DMS 273 treated with DMSO at 0.1 percent for 48 hours (cell line): ENCODE measurements around the gene ABHD12B.
"Not testable (repeated sequence)": the region's sequence is repeated elsewhere in the genome, so short reads cannot be mapped to it uniquely, and the experiment has no call there.

Experiments
- DNase-seq: peaks from one replicate; lab custom pipeline; 2025; lab: John Stamatoyannopoulos, UW

The ABHD12B gene

GRCh38 chr14:50839691-50840090, 32.2 kb upstream of the ABHD12B start:
- no peak for DNase-seq

- DNase-seq = no peak
Measured at GRCh38 chr14:50844391-50844790, 27.5 kb upstream of the ABHD12B start.

DNA sequence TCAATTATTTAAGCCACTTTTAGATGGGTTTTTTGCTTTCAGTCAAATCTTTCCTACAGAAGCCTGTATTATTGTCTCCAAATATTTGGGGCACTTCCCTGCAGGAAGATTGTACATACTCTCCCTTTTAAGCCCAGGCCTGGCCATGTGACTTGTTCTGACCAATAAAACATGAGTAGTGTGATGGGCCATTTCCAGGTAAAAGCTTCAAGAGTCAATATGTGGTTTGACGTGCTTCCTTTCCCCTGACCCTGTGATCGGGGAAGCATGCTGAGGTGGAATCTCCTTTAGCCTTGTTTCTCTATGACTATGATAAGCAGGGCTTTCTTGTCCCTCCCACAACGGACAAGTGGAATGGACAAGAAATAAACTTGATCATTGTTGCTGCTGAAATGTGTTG, 26.7 kb upstream of the ABHD12B start:
- no peak for DNase-seq

DNA sequence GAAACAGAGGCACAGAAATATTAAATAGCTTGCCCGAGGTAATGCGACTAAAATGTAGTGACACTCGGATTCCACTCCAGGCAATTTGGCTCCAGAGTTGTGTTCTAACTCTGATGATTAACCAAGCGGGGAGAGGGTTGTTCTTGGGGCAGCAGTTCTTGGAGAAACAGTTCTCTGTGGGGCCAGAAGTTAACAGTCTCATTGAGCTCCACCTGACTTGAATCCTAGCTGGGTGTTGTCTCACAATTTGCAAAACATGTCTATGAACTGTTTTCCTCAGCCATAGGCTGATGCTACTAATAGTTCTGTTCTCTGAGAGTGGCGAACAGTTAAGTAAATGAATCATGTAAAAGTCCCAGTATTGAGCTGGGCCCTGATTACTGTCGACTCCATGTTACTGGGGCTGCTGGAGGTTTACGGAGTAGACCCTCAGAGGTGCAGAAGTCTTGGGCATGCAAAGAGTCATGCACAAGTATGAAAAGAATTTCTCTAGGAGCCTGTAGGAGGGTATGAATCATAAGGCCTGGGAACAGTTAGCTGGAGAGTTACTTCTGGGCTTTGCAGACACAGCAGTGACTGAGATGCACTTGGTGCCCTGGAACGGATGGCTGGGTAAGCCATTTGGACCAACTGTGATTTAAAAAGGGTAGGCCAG, 25.5 kb upstream of the ABHD12B start:
- DNase-seq = no peak

DNA sequence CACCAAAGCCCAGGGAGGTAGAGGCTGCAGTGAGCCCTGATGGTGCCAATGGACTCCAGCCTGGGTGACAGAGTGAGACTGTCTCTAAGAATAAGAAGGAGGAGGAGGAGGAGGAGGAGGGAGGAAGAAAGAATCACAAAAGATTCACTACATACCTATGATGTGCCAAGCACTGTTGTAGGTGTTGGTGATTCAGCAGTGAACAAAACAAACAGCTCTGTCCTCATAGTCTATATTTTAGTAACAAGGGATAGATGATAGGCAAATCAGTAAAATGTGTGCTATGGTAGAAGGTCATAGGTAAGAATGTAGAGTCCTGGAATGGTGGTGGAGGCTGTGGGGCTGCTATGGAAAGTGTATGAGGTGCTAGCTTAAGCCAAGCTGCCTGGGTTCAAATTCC, 18.0 kb upstream of the ABHD12B start:
- DNase-seq = no peak

GRCh38 chr14:50854521-50854920, 17.3 kb upstream of the ABHD12B start:
- DNase-seq = no peak

GRCh38 chr14:50855558-50855957, 16.3 kb upstream of the ABHD12B start:
- no peak for DNase-seq

GRCh38 chr14:50856660-50857059, 15.2 kb upstream of the ABHD12B start:
- no peak for DNase-seq

DNA sequence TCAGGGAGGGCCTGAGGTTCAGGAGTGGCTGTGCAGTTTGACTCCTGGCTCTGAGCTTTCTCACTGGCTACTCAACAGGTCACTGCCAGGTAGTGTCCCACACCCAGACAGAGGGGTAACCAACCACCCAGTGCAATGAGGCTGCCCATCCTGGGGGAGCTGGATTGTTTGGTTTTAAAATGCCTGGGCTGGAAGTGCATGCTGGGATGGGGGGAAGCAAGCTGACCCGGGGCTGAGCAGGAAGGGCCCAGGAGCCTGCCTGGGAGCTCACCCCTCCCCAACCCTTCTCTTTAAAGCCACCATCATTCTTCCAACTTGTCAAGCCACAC, 12.6 kb upstream of the ABHD12B start:
- DNase-seq = no peak

GRCh38 chr14:50860478-50861086, 11.3 kb upstream of the ABHD12B start:
- peak; percentile 58 for DNase-seq

GRCh38 chr14:50862036-50862570, 9.8 kb upstream of the ABHD12B start:
- no peak for DNase-seq

DNA sequence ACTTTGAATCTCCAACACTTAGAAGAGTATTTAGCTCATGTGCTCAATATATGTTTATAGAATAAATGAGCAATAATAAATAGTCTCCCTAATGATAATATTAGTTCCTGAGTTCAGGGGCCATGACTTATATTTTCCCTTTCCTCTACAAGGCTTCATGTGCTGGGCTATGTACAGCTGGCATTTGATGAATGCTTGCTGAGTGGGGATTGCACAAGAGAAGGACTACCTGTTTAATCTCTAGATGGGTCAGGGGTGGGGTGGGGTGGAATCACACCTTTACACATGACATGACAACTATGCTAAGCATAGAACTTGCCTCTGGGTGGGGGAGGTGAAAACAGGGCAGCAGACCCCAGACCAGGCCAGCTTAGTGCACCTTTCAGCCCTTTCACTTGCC, 7.6 kb upstream of the ABHD12B start:
- DNase-seq = no peak

GRCh38 chr14:50864946-50865345, 6.9 kb upstream of the ABHD12B start:
- DNase-seq = no peak

DNA sequence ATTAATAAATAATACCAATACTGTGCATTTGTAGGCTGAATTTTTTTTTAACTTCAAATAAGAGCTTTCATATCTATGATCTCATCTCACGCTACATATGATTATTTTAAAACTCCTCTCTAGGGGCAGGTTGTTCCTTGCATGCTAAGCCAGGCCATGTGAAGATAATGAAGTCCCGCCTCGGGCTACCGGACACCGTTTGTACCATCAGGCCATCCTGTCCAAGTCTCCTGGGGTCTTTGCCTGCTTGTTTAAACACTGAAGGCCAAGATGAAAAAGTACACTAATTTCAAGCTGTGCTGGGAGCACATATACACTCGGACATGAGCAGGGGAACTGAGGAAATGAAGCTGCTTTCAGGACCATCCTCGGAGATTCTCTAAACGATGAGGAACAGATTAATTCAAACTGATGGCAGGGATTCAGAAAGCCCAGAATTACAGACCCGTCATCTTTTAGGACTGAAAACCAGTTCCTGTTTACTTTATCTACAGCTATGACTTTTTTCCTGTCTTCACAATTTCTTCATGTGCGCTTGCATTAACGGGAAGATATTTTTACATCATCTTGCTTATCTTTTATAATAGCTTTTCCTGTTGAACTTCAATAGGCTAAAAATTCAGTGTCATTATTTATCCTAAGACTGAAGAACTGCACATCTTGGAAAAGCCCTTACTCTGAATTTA, 6.3 kb upstream of the ABHD12B start:
- DNase-seq = no peak

DNA sequence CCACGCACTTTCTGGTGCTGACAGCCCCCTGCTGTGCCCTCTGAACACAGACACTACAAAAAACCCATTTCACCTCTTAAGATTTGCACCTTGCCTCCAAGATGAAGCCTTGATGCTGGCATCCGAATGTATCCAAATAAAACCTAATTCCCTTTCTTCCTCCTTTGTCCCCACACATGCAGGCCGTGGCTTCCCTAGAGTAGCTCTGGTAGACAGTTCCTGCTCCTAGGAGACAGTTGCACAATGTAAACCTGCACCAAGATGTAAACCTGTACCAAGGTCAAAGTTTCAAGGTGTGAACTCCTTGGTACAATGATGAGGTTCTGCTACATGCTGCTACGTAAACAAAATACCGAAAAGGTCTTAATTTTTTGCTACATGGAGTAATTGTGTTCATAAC, 625 bp upstream of the ABHD12B start:
- DNase-seq = no peak

GRCh38 chr14:50874757-50875156, 2.9 kb downstream of the ABHD12B start:
- no peak for DNase-seq

GRCh38 chr14:50875359-50876070, 3.7 kb downstream of the ABHD12B start:
- DNase-seq = no peak

DNA sequence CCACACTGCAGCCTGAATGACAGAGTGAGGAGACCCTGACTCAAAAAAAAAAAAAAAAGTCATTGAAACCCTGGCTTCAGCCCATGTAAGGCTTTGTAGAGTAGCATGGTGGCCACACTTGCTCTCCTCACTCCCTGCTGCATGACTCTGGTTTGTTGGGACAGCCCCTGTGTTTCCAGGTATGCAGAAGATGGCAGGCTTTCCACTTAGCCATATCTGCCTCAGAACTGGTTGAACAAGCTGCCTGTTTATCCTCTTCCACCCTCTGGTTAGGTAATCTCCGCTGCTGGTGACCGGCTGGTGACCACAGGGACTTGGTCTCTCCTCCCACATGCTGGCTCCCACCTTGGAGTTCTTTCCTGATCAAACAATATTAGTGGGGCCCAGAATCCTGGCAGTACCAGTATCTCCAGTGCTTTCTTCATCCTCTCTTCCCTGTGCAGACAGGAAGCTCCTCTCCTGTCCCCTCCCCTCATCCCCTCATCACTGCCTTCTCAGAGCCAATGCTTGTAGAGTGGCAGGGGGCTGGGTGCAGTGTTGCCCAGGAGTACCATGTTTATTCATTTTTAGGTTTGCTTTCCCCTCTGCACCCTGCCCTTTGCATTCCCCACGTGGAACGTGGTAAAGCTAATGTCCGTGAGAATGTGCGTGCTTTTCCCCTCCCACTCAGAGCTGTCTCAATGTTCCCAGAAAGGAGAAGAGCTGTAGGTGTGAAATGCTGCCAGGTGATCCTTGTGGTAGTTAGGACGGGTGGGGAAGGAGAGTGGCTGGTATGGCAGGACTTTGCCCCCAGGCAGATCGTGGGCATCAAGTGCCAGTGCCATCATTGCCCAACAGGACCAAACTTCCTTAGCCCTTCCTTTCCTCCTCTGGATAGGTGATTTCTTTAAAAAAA, 11.3 kb downstream of the ABHD12B start:
- DNase-seq = no peak

DNA sequence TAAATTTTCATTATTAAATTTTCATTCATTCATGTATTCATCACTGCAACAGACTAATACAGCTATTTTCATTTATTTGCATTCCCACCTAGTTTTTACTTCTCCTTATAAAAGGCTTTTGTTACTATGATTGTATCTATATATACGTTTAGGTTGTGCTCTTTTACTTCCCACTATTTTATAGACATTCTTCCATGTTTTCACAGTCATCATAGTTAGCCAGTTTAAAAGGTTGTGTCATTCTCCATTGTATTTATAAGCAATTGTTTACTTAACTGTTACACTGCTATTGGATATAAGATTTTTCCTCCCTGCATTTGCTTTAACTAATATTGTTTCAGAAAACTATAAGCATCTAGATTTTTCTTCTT, 12.0 kb downstream of the ABHD12B start:
- DNase-seq = no peak

GRCh38 chr14:50887476-50887875, 15.6 kb downstream of the ABHD12B start:
- no peak for DNase-seq

DNA sequence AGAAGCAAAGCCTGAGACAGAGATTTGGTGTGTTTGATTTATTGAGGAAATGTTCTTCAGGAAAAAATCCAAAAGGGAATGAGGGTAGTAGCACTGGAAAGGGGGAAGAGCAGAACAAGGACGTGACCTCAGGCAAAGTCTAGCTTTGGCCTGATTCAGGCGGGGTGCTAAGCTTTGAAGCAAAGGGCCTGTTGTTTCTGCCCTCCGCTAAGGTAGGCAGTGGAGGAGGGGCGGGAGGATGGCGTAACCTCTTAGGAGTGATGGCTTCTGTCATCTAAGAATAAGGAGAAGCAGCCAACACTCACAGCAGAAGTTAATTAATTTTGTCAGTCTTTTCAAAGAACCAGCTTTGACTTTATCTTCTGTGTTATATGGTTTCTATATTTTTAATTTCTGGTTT, 20.4 kb downstream of the ABHD12B start:
- DNase-seq = no peak

DNA sequence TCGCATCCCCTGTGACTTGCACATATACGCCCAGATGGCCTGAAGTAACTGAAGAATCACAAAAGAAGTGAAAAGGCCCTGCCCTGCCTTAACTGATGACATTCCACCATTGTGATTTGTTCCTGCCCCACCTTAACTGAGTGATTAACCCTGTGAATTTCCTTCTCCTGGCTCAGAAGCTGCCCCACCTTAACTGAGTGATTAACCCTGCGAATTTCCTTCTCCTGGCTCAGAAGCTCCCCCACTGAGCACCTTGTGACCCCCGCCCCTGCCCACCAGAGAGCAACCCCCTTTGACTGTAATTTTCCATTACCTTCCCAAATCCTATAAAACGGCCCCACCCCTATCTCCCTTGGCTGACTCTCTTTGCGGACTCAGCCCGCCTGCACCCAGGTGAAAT, 24.6 kb downstream of the ABHD12B start:
- not testable (repeated sequence) for DNase-seq
